Endodermal cell (in vitro differentiated cells): Measurements from ENCODE around the gene ZNF618. TPM values are rescaled to one million over a fixed set of nuclear protein-coding genes. Genes with fewer than 3 reads are reported as not detected.

Source experiments
- DNase-seq: peaks from one replicate; pipeline ENCODE4 v3.0.0-alpha.2; 2017
- H3K27ac ChIP-seq: 2 replicates; pipeline ENCODE4 v1.5.1; 2013; ENCODE audit warnings: mild to moderate bottlenecking, low read depth, low read length, moderate library complexity
- H3K27me3 ChIP-seq: 2 replicates; pipeline ENCODE4 v1.6.1; 2013; ENCODE audit warnings: mild to moderate bottlenecking, low read length, moderate library complexity; ENCODE audit not compliant: insufficient read depth, control insufficient read depth, poor library complexity, severe bottlenecking
- H3K36me3 ChIP-seq: 2 replicates; pipeline ENCODE4 v1.7.0; 2013; ENCODE audit warnings: mild to moderate bottlenecking, low read length, moderate library complexity; ENCODE audit not compliant: control insufficient read depth, insufficient read depth
- H3K4me1 ChIP-seq: one replicate; pipeline ENCODE4 v1.7.0; 2013; ENCODE audit warnings: low read length; ENCODE audit not compliant: control insufficient read depth, insufficient read depth
- H3K4me3 ChIP-seq: 2 replicates; pipeline ENCODE4 v1.5.1; 2013; ENCODE audit warnings: mild to moderate bottlenecking, low read length, moderate library complexity
- H3K9ac ChIP-seq: 2 replicates; pipeline ENCODE4 v1.6.1; 2013; ENCODE audit warnings: mild to moderate bottlenecking, low read length, moderate library complexity; ENCODE audit not compliant: poor library complexity, severe bottlenecking; ENCODE audit errors: extremely low read depth
- H3K9me3 ChIP-seq: 2 replicates; pipeline ENCODE4 v1.6.1; 2013; ENCODE audit warnings: mild to moderate bottlenecking, low read length, moderate library complexity; ENCODE audit not compliant: control insufficient read depth
- H3K27ac Mint-ChIP-seq: 2 replicates; pipeline ENCODE4 v1.8.0; 2020; ENCODE audit warnings: mixed read lengths
- H3K27me3 Mint-ChIP-seq: 2 replicates; pipeline ENCODE4 v1.8.0; 2021; ENCODE audit warnings: mild to moderate bottlenecking, mixed read lengths; ENCODE audit not compliant: insufficient read depth
- H3K36me3 Mint-ChIP-seq: 2 replicates; pipeline ENCODE4 v1.8.0; 2020; ENCODE audit warnings: low read depth, mixed read lengths
- H3K4me1 Mint-ChIP-seq: 2 replicates; pipeline ENCODE4 v1.8.0; 2020; ENCODE audit warnings: mixed read lengths
- H3K4me3 Mint-ChIP-seq: 2 replicates; pipeline ENCODE4 v1.8.0; 2020; ENCODE audit warnings: mild to moderate bottlenecking, moderate library complexity, mixed read lengths
- H3K9me3 Mint-ChIP-seq: 2 replicates; pipeline ENCODE4 v1.8.0; 2020; ENCODE audit warnings: mild to moderate bottlenecking, mixed read lengths
- CTCF ChIP-seq: fragments of 200-600 bp; sonication (generic); conservative IDR thresholded peaks from 2 replicates; pipeline ENCODE4 v1.5.0; 2021; ENCODE audit warnings: antibody characterized with exemption, mild to moderate bottlenecking
- WGBS, 2 experiments: methylation state at CpG; one replicate each; pipeline versions ENCODE4 v1.1.5 to v1.1.7; 2013; ENCODE audit warnings: missing lambda C conversion rate in 2 of 2, mixed read lengths in 1 of 2; ENCODE audit not compliant: insufficient coverage in 1 of 2, insufficient read length in 1 of 2; 5-methylcytosine and 5-hydroxymethylcytosine counted together
- total RNA-seq, 2 donors: library from RNA; stranded (reverse); fragmentation: NEBNext Ultra II Directional in 1 of 2; extraction: Animal tissue kit (Norgen Biotek cat#: 25700) in 1 of 2; gene quantifications; 2 replicates in 1 of 2; 3 replicates in 1 of 2; pipeline ENCODE4 v1.2.1, GENCODE V29; 2021

Gene ZNF618
- total RNA-seq, 2 donors from 2014 or later: 34.5 to 37.5 TPM

GRCh38 chr9:113903514-113904077 lies 27.5 kb downstream of the ZNF618 start:
- no peaks in the 10 kb centered on the region for H3K36me3 ChIP-seq
- Mint-ChIP-seq H3K36me3 (peaks cover 24% of the 10 kb centered on the region), H3K4me1 (peaks cover 2% of the 10 kb centered on the region), H3K27me3 (no peaks in the 10 kb centered on the region), H3K27ac (no peak overlapping the region), H3K4me3 (no peak overlapping the region), H3K9me3 (peaks cover 6% of the 10 kb centered on the region)
- no peak overlapping the region for H3K4me3 ChIP-seq
- H3K9ac ChIP-seq: no peak overlapping the region
- H3K9me3 ChIP-seq: peaks cover 9% of the 10 kb centered on the region
- H3K4me1 ChIP-seq: no peaks in the 10 kb centered on the region
- DNase-seq: no peak
- no peak overlapping the region for H3K27ac ChIP-seq
- no peaks in the 10 kb centered on the region for H3K27me3 ChIP-seq
- 94 to 100% methylated on average over 1 to 4 of the region's 4 CpGs for WGBS, 2 experiments
- TF ChIP-seq CTCF: no peak

- 89 to 97% methylated on average over 4 to 6 of the region's 6 CpGs for WGBS, 2 experiments
- no peak for TF ChIP-seq CTCF
- peaks cover 9% of the 10 kb centered on the region for H3K9me3 ChIP-seq
- Mint-ChIP-seq H3K27me3 (no peaks in the 10 kb centered on the region), H3K9me3 (peaks cover 6% of the 10 kb centered on the region), H3K27ac (no peak overlapping the region), H3K4me3 (no peak overlapping the region), H3K4me1 (peaks cover 2% of the 10 kb centered on the region), H3K36me3 (peaks cover 14% of the 10 kb centered on the region)
- no peaks in the 10 kb centered on the region for H3K27me3 ChIP-seq
- no peak overlapping the region for H3K27ac ChIP-seq
- H3K4me1 ChIP-seq: no peaks in the 10 kb centered on the region
- no peaks in the 10 kb centered on the region for H3K36me3 ChIP-seq
- H3K9ac ChIP-seq: no peak overlapping the region
- H3K4me3 ChIP-seq: no peak overlapping the region
- no peak for DNase-seq
Observed at GRCh38 chr9:113906411-113907110, 30.5 kb downstream of the ZNF618 start.

DNA sequence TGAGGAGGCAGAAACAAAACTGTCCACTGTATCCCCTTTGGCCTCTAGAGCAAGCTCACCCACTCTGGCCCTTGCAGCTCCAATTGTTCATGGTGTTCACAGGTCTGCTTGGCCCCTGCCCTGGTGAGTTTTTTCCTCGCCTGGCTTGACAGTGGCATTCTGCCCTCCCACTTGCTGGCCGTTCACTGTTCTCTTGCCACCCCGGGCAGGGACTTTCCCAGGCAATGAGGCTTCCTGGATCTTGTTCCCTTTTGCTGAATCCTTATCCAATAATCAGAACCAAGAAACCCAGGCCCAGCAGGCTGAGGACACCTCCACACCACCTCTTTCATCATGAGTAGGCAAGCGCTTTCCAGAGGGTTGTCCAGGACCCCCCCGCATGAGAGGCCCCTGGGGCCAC lies 31.2 kb downstream of the ZNF618 start:
- TF ChIP-seq CTCF: no peak
- 84 to 85% methylated on average over 5 of the region's 5 CpGs for WGBS, 2 experiments
- Histone ChIP-seq H3K4me1 (no peaks in the 10 kb centered on the region), H3K9me3 (peaks cover 9% of the 10 kb centered on the region), H3K36me3 (no peaks in the 10 kb centered on the region), H3K27me3 (no peaks in the 10 kb centered on the region), H3K4me3 (no peak overlapping the region), H3K9ac (no peak overlapping the region), H3K27ac (no peak overlapping the region)
- H3K27me3 Mint-ChIP-seq: no peaks in the 10 kb centered on the region
- H3K4me1 Mint-ChIP-seq: peaks cover 2% of the 10 kb centered on the region
- no peak for DNase-seq
- peaks cover 14% of the 10 kb centered on the region for H3K36me3 Mint-ChIP-seq
- H3K9me3 Mint-ChIP-seq: peaks cover 6% of the 10 kb centered on the region
- no peak overlapping the region for H3K4me3 Mint-ChIP-seq
- no peak overlapping the region for H3K27ac Mint-ChIP-seq
